H1 (cell line): Measurements from ENCODE around the gene MYH16. TPM values are rescaled to one million over a fixed set of nuclear protein-coding genes. Genes with fewer than 3 reads are reported as not detected.

Experiments used
- CTCF ChIA-PET: fragments of 300-600 bp; sonication (Branson Sonifier 250); formaldehyde crosslinking; loops from one replicate; lab custom pipeline; 2021; ENCODE audit not compliant: partially characterized antibody; lab: Charles Lee
- POLR2A ChIA-PET: fragments of 300-600 bp; sonication (Branson Sonifier 250); formaldehyde crosslinking; loops from one replicate; lab custom pipeline; 2021; ENCODE audit warnings: inconsistent platforms; ENCODE audit not compliant: partially characterized antibody; lab: Charles Lee
- DNase-seq, 2 experiments: peaks; one replicate each; pipeline versions ENCODE4 v3.0.0 to v3.0.0-alpha.2; 2010 to 2022; ENCODE audit warnings: low spot score in 2 of 2, low read depth in 1 of 2, mixed read lengths in 1 of 2
- FAIRE-seq: peaks from 2 replicates; lab custom pipeline; 2011; peaks lifted over from hg19 to GRCh38; lab: Jason Lieb, UNC
- H2AFZ ChIP-seq: 2 replicates; pipeline ENCODE4 v1.8.1; 2012; ENCODE audit warnings: low read length, inconsistent platforms
- H2AK5ac ChIP-seq: 2 replicates; pipeline ENCODE4 v1.6.1; 2013; ENCODE audit warnings: low read depth, low read length
- H2BK120ac ChIP-seq: replicated peaks from 2 replicates; pipeline ENCODE3; 2013; ENCODE audit warnings: low read depth, low read length, inconsistent platforms
- H2BK12ac ChIP-seq: 2 replicates; pipeline ENCODE4 v1.6.1; 2013; ENCODE audit warnings: low read depth, low read length
- H2BK15ac ChIP-seq: 2 replicates; pipeline ENCODE4 v1.6.1; 2013; ENCODE audit warnings: low read length
- H2BK20ac ChIP-seq: 2 replicates; pipeline ENCODE4 v1.6.1; 2013; ENCODE audit warnings: low read length
- H2BK5ac ChIP-seq: 2 replicates; pipeline ENCODE4 v1.6.1; 2013; ENCODE audit warnings: low read depth, low read length
- H3K14ac ChIP-seq: 2 replicates; pipeline ENCODE4 v1.6.1; 2013; ENCODE audit warnings: inconsistent platforms; ENCODE audit not compliant: insufficient read length
- H3K18ac ChIP-seq: 2 replicates; pipeline ENCODE4 v1.6.1; 2013; ENCODE audit warnings: low read length; ENCODE audit errors: extremely low read depth
- H3K23ac ChIP-seq: 2 replicates; pipeline ENCODE4 v1.6.1; 2013; ENCODE audit warnings: inconsistent platforms; ENCODE audit not compliant: insufficient read length
- H3K23me2 ChIP-seq: 2 replicates; pipeline ENCODE4 v1.6.1; 2013; ENCODE audit warnings: low read depth, low read length
- H3K27ac ChIP-seq: 2 replicates; pipeline ENCODE4 v1.6.1; 2011; ENCODE audit warnings: low read depth, low read length, inconsistent platforms
- H3K27me3 ChIP-seq, 4 experiments: replicated peaks in 1 of 4; 1 replicate in 1 of 4; 2 replicates in 3 of 4; pipeline versions ENCODE4 v1.6.1 to v1.8.1; 2011 to 2013; ENCODE audit warnings: low read length in 3 of 4, mild to moderate bottlenecking in 3 of 4, inconsistent platforms in 2 of 4, mixed read lengths in 2 of 4, moderate library complexity in 1 of 4; ENCODE audit not compliant: control insufficient read depth in 3 of 4, insufficient read depth in 3 of 4; ENCODE audit errors: extremely low read depth in 1 of 4
- H3K36me3 ChIP-seq, 4 experiments: 2 replicates each; pipeline versions ENCODE4 v1.6.1 to v1.8.1; 2011 to 2013; ENCODE audit warnings: mild to moderate bottlenecking in 4 of 4, low read length in 3 of 4, moderate library complexity in 2 of 4, control low read depth in 1 of 4, inconsistent platforms in 1 of 4; ENCODE audit not compliant: insufficient read depth in 4 of 4, control insufficient read depth in 2 of 4
- H3K4ac ChIP-seq: replicated peaks from 2 replicates; pipeline ENCODE3; 2013; ENCODE audit warnings: low read length, low read depth, mixed read lengths, inconsistent platforms; ENCODE audit not compliant: insufficient read length
- H3K4me1 ChIP-seq, 4 experiments: replicated peaks in 1 of 4; 1 replicate in 1 of 4; 2 replicates in 3 of 4; pipeline versions ENCODE4 v1.6.1 to v1.8.1; 2011 to 2013; ENCODE audit warnings: low read length in 3 of 4, inconsistent platforms in 2 of 4, mixed read lengths in 1 of 4; ENCODE audit not compliant: insufficient read depth in 4 of 4, control insufficient read depth in 3 of 4
- H3K4me2 ChIP-seq, 2 experiments: 2 replicates each; pipeline versions ENCODE4 v1.6.1 to v1.8.1; 2011 to 2013; ENCODE audit warnings: low read depth in 2 of 2, low read length in 2 of 2, control low read depth in 1 of 2, inconsistent platforms in 1 of 2, mild to moderate bottlenecking in 1 of 2; ENCODE audit not compliant: insufficient read depth in 1 of 2
- H3K4me3 ChIP-seq, 4 experiments: fragments of 200-600, 300-600 bp in 1 of 4; sonication (generic), shearing (Covaris generic), sonication (Bioruptor Twin) in 1 of 4; 2 replicates each; pipeline versions ENCODE4 v1.5.1 to v1.8.1; 2011 to 2016; ENCODE audit warnings: low read length in 4 of 4, low read depth in 3 of 4, control low read depth in 2 of 4, inconsistent platforms in 2 of 4, mild to moderate bottlenecking in 2 of 4, mixed read lengths in 1 of 4, moderate library complexity in 1 of 4; ENCODE audit not compliant: insufficient read depth in 2 of 4; ENCODE audit errors: extremely low read depth in 1 of 4
- H3K56ac ChIP-seq: replicated peaks from 2 replicates; pipeline ENCODE3; 2013; ENCODE audit warnings: low read depth, mild to moderate bottlenecking, mixed read lengths, low read length, inconsistent platforms; ENCODE audit not compliant: insufficient read length
- H3K79me1 ChIP-seq: 2 replicates; pipeline ENCODE4 v1.6.1; 2013; ENCODE audit warnings: low read depth, low read length, control low read depth
- H3K79me2 ChIP-seq, 2 experiments: 2 replicates each; pipeline versions ENCODE4 v1.6.1 to v1.8.1; 2012 to 2013; ENCODE audit warnings: low read length in 2 of 2, mild to moderate bottlenecking in 2 of 2, inconsistent platforms in 1 of 2; ENCODE audit not compliant: insufficient read depth in 2 of 2, control insufficient read depth in 1 of 2
- H3K9ac ChIP-seq, 4 experiments: replicated peaks in 1 of 4; 1 replicate in 1 of 4; 2 replicates in 3 of 4; pipeline versions ENCODE4 v1.6.1 to v1.8.1; 2011 to 2013; ENCODE audit warnings: low read depth in 3 of 4, low read length in 3 of 4, control low read depth in 2 of 4, mild to moderate bottlenecking in 2 of 4, moderate library complexity in 2 of 4, inconsistent platforms in 1 of 4; ENCODE audit errors: extremely low read depth in 1 of 4
- H3K9me3 ChIP-seq, 2 experiments: 2 replicates each; pipeline versions ENCODE4 v1.6.1 to v1.8.1; 2012 to 2013; ENCODE audit warnings: mild to moderate bottlenecking in 2 of 2, moderate library complexity in 2 of 2, control low read depth in 1 of 2, inconsistent platforms in 1 of 2, low read depth in 1 of 2, low read length in 1 of 2, mixed read lengths in 1 of 2; ENCODE audit not compliant: insufficient read depth in 2 of 2
- H4K20me1 ChIP-seq, 2 experiments: replicated peaks in 1 of 2; 2 replicates each; pipeline versions ENCODE3 to v1.8.1; 2011 to 2013; ENCODE audit warnings: inconsistent platforms in 2 of 2, low read length in 2 of 2, mild to moderate bottlenecking in 1 of 2; ENCODE audit not compliant: insufficient read depth in 2 of 2, control insufficient read depth in 1 of 2
- H4K5ac ChIP-seq: 2 replicates; pipeline ENCODE4 v1.6.1; 2013; ENCODE audit warnings: low read length, low read depth, mixed read lengths, inconsistent platforms; ENCODE audit not compliant: insufficient read length
- H4K8ac ChIP-seq: 2 replicates; pipeline ENCODE4 v1.8.0; 2013; ENCODE audit warnings: mild to moderate bottlenecking, moderate library complexity, low read length, inconsistent platforms; ENCODE audit not compliant: insufficient read depth; ENCODE audit errors: extremely low read depth
- H4K91ac ChIP-seq: replicated peaks from 2 replicates; pipeline ENCODE3; 2013; ENCODE audit warnings: low read length, mixed read lengths, inconsistent platforms; ENCODE audit not compliant: insufficient read length
- FOSL1 ChIP-seq: IDR thresholded peaks from 2 replicates; pipeline ENCODE4 v1.6.1; 2011; ENCODE audit warnings: mild to moderate bottlenecking, low read depth, low read length, moderate library complexity; ENCODE audit not compliant: insufficient read depth
- GABPA ChIP-seq: IDR thresholded peaks from 2 replicates; pipeline ENCODE4 v1.6.1; 2011; ENCODE audit warnings: mild to moderate bottlenecking, low read length, moderate library complexity, borderline replicate concordance; ENCODE audit not compliant: insufficient read depth
- KDM4A ChIP-seq: IDR thresholded peaks from one replicate; pipeline ENCODE4 v1.7.1; 2012; ENCODE audit warnings: low read depth, mild to moderate bottlenecking, moderate library complexity, low read length, inconsistent platforms; ENCODE audit not compliant: severe bottlenecking
- RBBP5 ChIP-seq: IDR thresholded peaks from 2 replicates; pipeline ENCODE4 v1.7.1; 2012; ENCODE audit warnings: low read depth, mild to moderate bottlenecking, inconsistent platforms, low read length, moderate library complexity, borderline replicate concordance
- TEAD4 ChIP-seq: IDR thresholded peaks from 2 replicates; pipeline ENCODE4 v1.6.1; 2012; ENCODE audit warnings: low read depth, low read length, inconsistent platforms, mixed read lengths
- WGBS, 2 experiments: shearing (Covaris generic) in 1 of 2; methylation state at CpG; one replicate each; pipeline versions ENCODE4 v1.1.6 to v1.1.7; 2013 to 2015; ENCODE audit warnings: low lambda C conversion rate in 2 of 2, mixed read lengths in 2 of 2, inconsistent platforms in 1 of 2, low coverage in 1 of 2, missing lambda C conversion rate in 1 of 2; ENCODE audit not compliant: insufficient replicate concordance in 2 of 2, insufficient coverage in 1 of 2, insufficient read length in 1 of 2; ENCODE audit errors: extremely low coverage in 1 of 2, missing lambda C conversion rate in 1 of 2; 5-methylcytosine and 5-hydroxymethylcytosine counted together
- polyA plus RNA-seq, 7 experiments: library from polyadenylated mRNA; depleted of rRNA in 3 of 7; stranded (reverse) in 5 of 7; unstranded in 2 of 7; fragments of >200 nt in 5 of 7; fragments of 200-250 nt in 2 of 7; gene quantifications; 1 replicate in 5 of 7; 2 replicates in 1 of 7; 4 replicates in 1 of 7; pipeline versions ENCODE4 v1.2.1 to v1.2.3, GENCODE V29; 2011 to 2013; ENCODE audit warnings: missing spikeins in 2 of 7, mixed read lengths in 2 of 7
- total RNA-seq: library from RNA; stranded (reverse); fragmentation: NEBNext Ultra II Directional; extraction: Animal tissue kit (Norgen Biotek cat#: 25700); gene quantifications from 2 replicates; pipeline ENCODE4 v1.2.1, GENCODE V29; 2021

MYH16 gene
- total and polyA plus RNA-seq, 2 of the 8 experiments (the other 6 are each of a cell fraction or from before 2014, with no cell fraction given), result not detected

- Histone ChIP-seq H2BK15ac (no peak overlapping the region), H4K91ac (no peak overlapping the region), H3K9me3 (no peaks in the 10 kb centered on the region), H3K23me2 (peaks cover 7% of the 10 kb centered on the region), H3K79me1 (no peaks in the 10 kb centered on the region; the same call in 1 of the 2 replicates), H3K4me2 (peak overlapping the region; percentile 72 to 75), H3K27ac (no peak overlapping the region), H4K20me1 (peaks cover 0 to 4% of the 10 kb centered on the region in 2 experiments), H3K18ac (no peak overlapping the region), H3K4me1 (no peaks in the 10 kb centered on the region; a peak in 2 of 7 replicates), H2AFZ (0 out of 2 replicates have a peak overlapping the region, but pooled peaks have one; percentile 10), H3K4ac (no peak overlapping the region), H3K4me3 (peak overlapping the region; percentile 70 to 99 (median 94)), H3K36me3 (no peaks in the 10 kb centered on the region), H4K8ac (no peak overlapping the region), H3K79me2 (peaks cover 0 to 44% of the 10 kb centered on the region in 2 experiments; a peak in 3 of 4 replicates), H2AK5ac (no peak overlapping the region), H3K27me3 (no peaks in the 10 kb centered on the region), H2BK5ac (no peak overlapping the region), H3K9ac (peak overlapping the region; percentile 63 to 84 (median 76); a peak in 5 of 7 replicates), H2BK20ac (no peak overlapping the region), H3K23ac (no peak overlapping the region), H2BK120ac (no peak overlapping the region), H3K56ac (no peak overlapping the region), H2BK12ac (no peak overlapping the region), H3K14ac (no peak overlapping the region), H4K5ac (no peak overlapping the region)
- no peak for TF ChIP-seq GABPA
- TF ChIP-seq TEAD4, result no peak
- TF ChIP-seq KDM4A, result peak; percentile 8
- no peak for TF ChIP-seq FOSL1
- TF ChIP-seq RBBP5, result no peak
- WGBS, 2 experiments, result 19% methylated on average over 10 of the region's 10 CpGs; no CpG with 5 or more reads in 1 of the 2 experiments
- ChIA-PET POLR2A (interaction anchor here (0.8 to 1.1 kb wide), 2 partner anchors 16 to 189 kb away, joined by 3 read pairs; no protein-coding TSS in a partner anchor), CTCF (interaction anchor here (0.6 to 8.3 kb wide), 4 partner anchors 13 to 330 kb away, joined by 3 to 50 read pairs (median 3); no protein-coding TSS in a partner anchor)
- DNase-seq, result no peak
- no peak for FAIRE-seq
These were observed 53.8 kb downstream of the MYH16 start for GRCh38 chr7:99326408-99326782.
